C4-2B (cell line): Measurements from ENCODE around the gene GNPTAB.

ENCODE experiments used
- CTCF ChIP-seq: fragments of 450-650 bp; conservative IDR thresholded peaks from 2 replicates; pipeline ENCODE4 v1.5.1; 2017; ENCODE audit warnings: mild to moderate bottlenecking
- ZFX ChIP-seq: fragments of 450-650 bp; IDR thresholded peaks from 2 replicates; pipeline ENCODE4 v1.6.1; 2017

GRCh38 chr12:101793401-101793800 lies 37.4 kb downstream of the GNPTAB start:
- TF ChIP-seq CTCF: no peak
- no peak for TF ChIP-seq ZFX
